ENCODE results near the gene GLRX5.
"Not testable (repeated sequence)": the region's sequence is repeated elsewhere in the genome, so short reads cannot be mapped to it uniquely, and the experiment has no call there.

GLRX5 gene

DNA sequence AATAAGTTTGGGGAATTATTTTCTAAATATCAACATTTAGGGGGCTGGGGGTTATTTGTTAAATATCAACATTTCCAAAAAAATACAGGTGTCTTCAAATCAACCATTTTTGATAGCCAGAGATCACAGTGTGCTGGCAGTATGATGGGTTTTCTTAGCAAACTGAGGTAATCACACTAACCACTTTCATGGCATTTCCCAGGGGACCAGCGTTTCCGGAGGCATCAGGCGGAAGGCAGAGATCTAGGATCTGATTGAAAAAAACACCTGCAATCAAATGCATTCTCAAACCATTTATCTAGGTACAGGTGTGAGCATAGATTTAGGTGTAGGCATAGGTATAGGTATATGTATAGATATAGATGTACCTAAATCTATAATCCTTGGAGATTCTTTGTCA is 34.6 kb downstream of the GLRX5 start:
- H3K9me3 Mint-ChIP-seq: no peaks in the 10 kb centered on the region
- no peak overlapping the region for H3K27ac Mint-ChIP-seq
- no peaks in the 10 kb centered on the region for H3K36me3 Mint-ChIP-seq (ENCODE audit: low read depth)
- H3K4me3 Mint-ChIP-seq: no peak overlapping the region
- H3K27me3 Mint-ChIP-seq: no peaks in the 10 kb centered on the region
- no peaks in the 10 kb centered on the region for H3K4me1 Mint-ChIP-seq (ENCODE audit: low read depth)

DNA sequence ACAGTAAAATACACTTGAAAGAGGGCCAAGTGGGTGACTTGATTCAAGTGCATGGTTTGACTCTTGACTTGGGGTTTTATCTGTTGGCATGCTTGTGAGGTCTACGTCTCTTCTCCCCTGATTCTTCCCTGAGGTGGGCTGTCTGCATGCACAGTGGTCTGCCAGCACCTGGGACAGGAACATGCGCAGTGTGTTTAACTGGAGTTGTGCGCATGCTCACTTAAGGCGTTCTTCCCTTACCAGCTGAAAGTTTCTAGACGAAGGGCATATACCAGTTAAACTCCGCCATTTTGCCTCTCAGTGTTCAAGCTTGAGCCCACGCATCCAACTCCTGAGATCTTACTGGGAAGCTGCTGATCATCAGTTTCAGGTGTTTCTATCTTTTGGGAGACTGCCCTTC is 38.5 kb downstream of the GLRX5 start:
- Mint-ChIP-seq H3K4me1 (ENCODE audit: low read depth) (no peaks in the 10 kb centered on the region), H3K9me3 (no peaks in the 10 kb centered on the region)

DNA sequence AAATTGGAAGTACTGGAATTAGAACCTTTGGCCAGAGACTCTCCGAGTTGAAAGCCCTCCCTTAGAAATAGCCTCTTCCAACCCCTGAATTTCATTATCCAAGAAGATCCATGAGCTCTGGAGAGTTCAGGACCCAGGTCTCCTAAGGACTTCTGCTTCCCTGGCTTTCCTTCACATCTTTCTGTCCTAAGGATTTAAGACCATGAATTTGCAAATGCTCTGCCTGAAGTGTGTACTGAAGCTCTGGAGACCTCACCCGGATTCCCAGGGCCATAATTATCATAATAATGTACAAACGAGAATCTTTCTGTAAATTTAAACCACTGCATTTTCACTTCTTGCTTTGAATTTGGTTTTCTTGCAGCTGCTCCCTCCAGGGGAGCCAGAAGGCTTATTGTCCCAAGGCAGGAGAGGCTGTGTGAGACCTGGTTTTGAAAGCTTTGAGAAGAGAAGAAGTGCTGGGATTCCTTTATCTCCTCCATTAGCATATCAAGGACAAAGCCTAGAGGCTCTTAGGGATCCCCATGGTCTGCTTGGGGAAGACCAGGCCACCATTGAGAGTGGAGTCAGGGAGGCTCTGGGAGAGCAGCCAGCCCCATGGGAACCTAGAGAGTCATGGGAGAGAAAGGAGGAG is 41.1 kb downstream of the GLRX5 start:
- Mint-ChIP-seq H3K4me1 (ENCODE audit: low read depth) (no peaks in the 10 kb centered on the region), H3K36me3 (ENCODE audit: low read depth) (no peaks in the 10 kb centered on the region), H3K27me3 (peaks cover 18% of the 10 kb centered on the region), H3K9me3 (no peaks in the 10 kb centered on the region), H3K27ac (no peak overlapping the region), H3K4me3 (no peak overlapping the region)

More for the DNA sequence above, 38.5 kb downstream of the GLRX5 start:
- Mint-ChIP-seq H3K27ac (no peak overlapping the region), H3K4me3 (no peak overlapping the region), H3K27me3 (peaks cover 14% of the 10 kb centered on the region), H3K36me3 (ENCODE audit: low read depth) (no peaks in the 10 kb centered on the region)

DNA sequence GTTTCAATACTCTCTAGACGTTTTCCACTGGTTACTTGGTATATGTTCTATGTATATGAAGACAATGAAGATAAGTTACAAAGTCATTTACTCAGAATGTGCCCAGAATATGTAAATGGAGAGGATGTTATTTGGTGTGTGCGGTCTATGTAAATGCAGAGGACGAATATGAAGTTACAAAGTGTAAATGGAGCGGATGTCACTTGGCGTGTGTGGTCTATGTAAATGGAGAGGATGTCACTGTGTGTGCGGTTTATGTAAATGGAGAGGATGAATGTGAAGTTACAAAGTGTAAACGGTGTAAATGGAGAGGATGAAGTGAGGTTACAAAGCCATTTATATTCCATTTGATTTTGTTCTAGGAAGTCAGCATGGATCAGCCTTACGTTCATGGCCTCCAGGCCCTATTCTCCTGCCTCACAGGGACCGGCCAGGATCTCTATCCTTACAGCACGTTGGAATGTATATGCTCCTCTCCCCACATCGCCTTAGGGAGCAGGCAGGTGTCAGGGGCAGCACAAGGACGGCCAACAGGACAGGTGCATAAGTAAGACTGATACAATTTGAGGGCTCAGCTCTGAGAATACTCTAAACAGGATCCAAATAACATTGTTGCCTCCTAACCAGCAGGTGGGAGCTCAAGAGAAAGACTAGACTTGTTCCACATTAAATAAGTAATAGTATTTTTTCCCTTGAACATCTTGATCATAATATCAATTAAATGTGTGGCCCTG is 42.4 kb downstream of the GLRX5 start:
- Mint-ChIP-seq H3K4me3 (no peak overlapping the region), H3K27me3 (peaks cover 19% of the 10 kb centered on the region), H3K36me3 (ENCODE audit: low read depth) (no peaks in the 10 kb centered on the region), H3K4me1 (ENCODE audit: low read depth) (no peaks in the 10 kb centered on the region), H3K27ac (no peak overlapping the region), H3K9me3 (no peaks in the 10 kb centered on the region)

DNA sequence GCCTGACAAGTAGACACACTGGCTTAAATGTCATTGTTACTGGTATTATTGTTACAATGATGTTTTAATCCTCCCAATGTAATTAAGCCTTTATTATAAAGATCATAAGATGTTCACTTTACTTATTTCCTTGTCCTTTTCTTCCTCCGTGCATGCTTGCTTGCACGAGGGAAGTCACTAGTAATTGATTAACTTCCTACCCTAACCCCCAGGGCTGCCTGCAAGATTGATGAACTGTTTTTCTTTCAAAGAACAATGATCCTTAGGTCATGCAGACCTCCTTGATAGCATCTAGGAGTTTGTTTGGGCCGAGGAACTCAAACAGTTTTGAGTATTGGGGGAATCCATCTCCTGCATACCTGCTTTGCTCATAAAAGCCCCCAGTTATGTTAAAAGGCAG is 43.0 kb downstream of the GLRX5 start:
- no peaks in the 10 kb centered on the region for H3K9me3 Mint-ChIP-seq
- H3K4me3 Mint-ChIP-seq: no peak overlapping the region
- no peak overlapping the region for H3K27ac Mint-ChIP-seq
- peaks cover 19% of the 10 kb centered on the region for H3K27me3 Mint-ChIP-seq
- no peaks in the 10 kb centered on the region for H3K36me3 Mint-ChIP-seq (ENCODE audit: low read depth)
- no peaks in the 10 kb centered on the region for H3K4me1 Mint-ChIP-seq (ENCODE audit: low read depth)

DNA sequence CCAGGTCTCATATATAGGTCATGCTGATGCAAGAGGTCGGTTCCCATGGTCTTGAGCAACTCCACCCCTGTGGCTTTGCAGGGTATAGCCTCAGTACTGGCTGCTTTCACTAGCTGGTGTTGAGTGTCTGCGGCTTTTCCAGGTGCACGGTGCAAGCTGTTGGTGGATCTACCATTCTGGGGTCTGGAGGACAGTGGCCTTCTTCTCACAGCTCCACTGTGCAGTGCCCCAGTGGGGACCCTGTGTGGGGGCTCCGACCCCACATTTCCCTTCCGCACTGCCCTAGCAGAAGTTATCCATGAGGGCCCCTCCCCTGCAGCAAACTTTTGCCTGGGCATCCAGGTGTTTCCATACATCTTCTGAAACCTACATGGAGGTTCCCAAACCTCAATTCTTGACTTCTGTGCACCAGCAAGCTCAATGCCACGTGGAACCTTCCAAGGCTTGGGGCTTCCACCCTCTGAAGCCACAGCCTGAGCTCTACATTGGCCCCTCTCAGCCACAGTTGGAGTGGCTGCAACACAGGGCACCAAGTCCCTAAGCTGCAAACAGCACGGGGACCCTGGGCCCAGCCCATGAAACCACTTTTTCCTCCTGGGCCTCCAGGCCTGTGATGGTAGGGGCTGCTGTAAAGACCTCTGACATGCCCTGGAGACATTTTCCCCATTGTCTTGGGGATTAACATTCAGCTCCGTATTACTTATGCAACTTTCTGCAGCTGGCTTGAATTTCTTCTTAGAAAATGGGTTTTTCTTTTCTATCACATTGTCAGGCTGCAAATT is 49.2 kb downstream of the GLRX5 start:
- H3K36me3 Mint-ChIP-seq (ENCODE audit: low read depth); H3K4me1 Mint-ChIP-seq (ENCODE audit: low read depth); H3K27ac Mint-ChIP-seq; H3K4me3 Mint-ChIP-seq; H3K9me3 Mint-ChIP-seq: not testable (repeated sequence)
- peaks cover 25% of the 10 kb centered on the region for H3K27me3 Mint-ChIP-seq

DNA sequence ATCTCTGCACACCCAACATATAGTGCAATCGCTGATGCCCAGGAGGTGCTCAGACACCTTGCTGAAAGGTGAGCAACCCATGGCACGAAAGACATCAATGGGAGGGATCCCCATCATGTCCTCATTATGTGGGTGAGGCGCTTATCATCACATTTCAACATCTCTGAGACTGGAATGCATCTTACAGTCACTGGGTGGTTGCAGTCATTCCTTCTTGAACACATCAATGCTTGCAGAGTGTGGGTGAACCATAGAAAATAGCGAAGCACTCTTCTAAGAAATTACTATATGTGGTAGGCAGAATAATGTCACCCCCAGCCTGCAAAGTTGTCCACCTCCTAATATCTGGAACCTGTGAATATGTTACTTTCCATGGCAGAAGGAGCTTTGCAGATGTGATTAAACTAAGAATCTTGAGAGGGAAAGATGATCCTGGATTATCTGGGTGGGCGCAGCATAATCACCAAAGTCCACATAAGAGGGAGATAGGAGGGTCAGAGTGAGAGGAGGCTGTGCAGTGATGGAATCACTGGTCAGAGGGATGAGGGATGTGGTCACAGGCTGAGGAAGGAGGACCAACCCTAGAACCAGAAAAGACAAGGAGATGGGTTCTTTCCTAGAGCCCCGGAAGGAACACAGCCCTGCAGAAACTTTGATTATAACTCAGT is 51.2 kb downstream of the GLRX5 start:
- H3K4me3 Mint-ChIP-seq: no peak overlapping the region
- no peaks in the 10 kb centered on the region for H3K36me3 Mint-ChIP-seq (ENCODE audit: low read depth)
- peaks cover 7% of the 10 kb centered on the region for H3K9me3 Mint-ChIP-seq
- H3K27ac Mint-ChIP-seq: no peak overlapping the region
- peaks cover 20% of the 10 kb centered on the region for H3K27me3 Mint-ChIP-seq
- no peaks in the 10 kb centered on the region for H3K4me1 Mint-ChIP-seq (ENCODE audit: low read depth)

DNA sequence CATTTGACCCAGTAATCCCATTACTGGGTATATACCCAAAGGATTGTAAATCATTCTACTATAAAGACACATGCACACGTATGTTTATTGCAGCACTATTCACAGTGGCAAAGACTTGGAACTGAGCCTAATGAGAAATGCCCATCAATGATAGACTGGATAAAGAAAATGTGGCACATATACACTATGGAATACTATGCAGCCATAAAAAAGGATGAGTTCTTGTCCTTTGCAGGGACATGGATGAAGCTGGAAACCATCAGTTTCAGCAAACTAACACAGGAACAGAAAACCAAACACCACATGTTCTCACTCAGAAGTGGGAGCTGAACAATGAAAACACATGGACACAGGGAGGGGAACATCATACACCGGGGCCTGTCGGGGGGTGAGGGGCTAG is 56.3 kb downstream of the GLRX5 start:
- H3K4me3 Mint-ChIP-seq: not testable (repeated sequence)

More for the DNA sequence above, 56.3 kb downstream of the GLRX5 start:
- H3K27ac Mint-ChIP-seq; H3K4me1 Mint-ChIP-seq (ENCODE audit: low read depth); H3K9me3 Mint-ChIP-seq; H3K27me3 Mint-ChIP-seq; H3K36me3 Mint-ChIP-seq (ENCODE audit: low read depth): not testable (repeated sequence)
